SK-N-SH (cell line): ENCODE measurements around the gene PTPN14.

Experiments used
- CTCF ChIP-seq: fragments of 200-600 bp; sonication (generic); IDR thresholded peaks from 2 replicates; pipeline ENCODE4 v1.6.1; 2017; ENCODE audit warnings: antibody characterized with exemption, mild to moderate bottlenecking, moderate library complexity
- FOXM1 ChIP-seq: IDR thresholded peaks from 2 replicates; pipeline ENCODE4 v1.4.0; 2012; ENCODE audit warnings: low read depth, mild to moderate bottlenecking
- MAX ChIP-seq: IDR thresholded peaks from 2 replicates; pipeline ENCODE4 v1.4.0; 2012; ENCODE audit warnings: low read depth
- PBX3 ChIP-seq: IDR thresholded peaks from 2 replicates; pipeline ENCODE4; 2012
- USF1 ChIP-seq: IDR thresholded peaks from 2 replicates; pipeline ENCODE4 v1.4.0; 2012; ENCODE audit warnings: low read depth, borderline replicate concordance
- USF2 ChIP-seq: fragments of 150-350 bp; IDR thresholded peaks from 2 replicates; pipeline ENCODE4 v1.6.1; 2017; ENCODE audit warnings: antibody characterized with exemption, low read length, low read depth, borderline replicate concordance

- TF ChIP-seq CTCF: no peak
- no peak for TF ChIP-seq FOXM1
- no peak for TF ChIP-seq MAX
- TF ChIP-seq PBX3: no peak
- no peak for TF ChIP-seq USF1
- no peak for TF ChIP-seq USF2
Measured at GRCh38 chr1:214438075-214438474, 113.3 kb downstream of the PTPN14 start.
